ENCODE measurements around the gene PPM1L.

PPM1L gene

DNA sequence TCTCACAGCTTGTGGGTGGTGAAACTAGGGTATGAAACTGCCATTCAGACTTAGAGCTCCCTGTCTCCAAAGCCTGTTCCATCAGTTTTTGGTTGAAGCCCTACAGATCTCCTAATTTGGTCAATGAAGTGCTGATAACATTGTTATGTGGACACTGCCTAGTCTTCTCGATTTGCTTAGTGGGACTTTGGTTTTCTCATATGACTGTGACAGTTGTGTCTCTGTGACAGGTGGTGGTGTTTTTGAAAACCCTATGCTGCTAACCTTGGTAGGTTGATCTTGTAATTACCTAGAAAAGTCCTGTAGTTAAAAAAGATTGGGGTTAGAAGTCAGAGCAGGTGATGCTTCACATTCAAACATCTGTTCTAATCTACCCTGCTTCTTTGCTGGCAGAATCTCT is 9.2 kb downstream of the PPM1L start:
- no peak for DNase-seq

GRCh38 chr3:160768031-160768430 is 12.0 kb downstream of the PPM1L start:
- no peak for DNase-seq

GRCh38 chr3:160768918-160769317 is 12.9 kb downstream of the PPM1L start:
- DNase-seq, result no peak

DNA sequence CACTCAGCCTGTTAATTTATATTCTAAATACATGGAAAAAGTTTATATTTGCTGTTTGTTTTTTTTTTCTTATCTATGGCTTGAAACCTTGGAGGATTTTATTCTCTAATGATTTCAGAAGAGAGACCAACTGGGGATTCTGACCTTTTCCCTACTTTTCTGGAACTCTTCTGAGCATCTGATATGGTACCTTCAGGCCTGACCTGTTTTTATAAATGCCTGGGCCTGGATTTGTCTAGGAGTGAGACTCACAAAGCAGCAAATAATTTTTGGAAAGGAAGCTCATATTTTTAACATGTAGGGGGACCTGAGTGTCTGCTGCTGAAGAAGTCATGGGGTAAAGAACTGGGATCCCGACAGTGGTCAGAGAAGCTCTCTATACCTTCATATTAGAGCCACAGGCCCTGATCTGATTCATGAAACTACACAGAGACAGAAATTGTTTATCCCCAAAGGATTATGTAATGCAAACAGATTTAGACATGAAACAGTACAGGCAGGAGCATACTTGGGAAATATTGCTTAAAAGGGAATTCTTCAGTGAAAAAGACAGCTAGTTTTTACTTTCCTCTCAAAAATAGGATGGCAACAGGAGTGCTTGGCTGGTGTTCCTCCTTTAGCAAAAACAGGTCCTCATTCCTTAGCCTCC is 15.9 kb downstream of the PPM1L start:
- no peak for DNase-seq

DNA sequence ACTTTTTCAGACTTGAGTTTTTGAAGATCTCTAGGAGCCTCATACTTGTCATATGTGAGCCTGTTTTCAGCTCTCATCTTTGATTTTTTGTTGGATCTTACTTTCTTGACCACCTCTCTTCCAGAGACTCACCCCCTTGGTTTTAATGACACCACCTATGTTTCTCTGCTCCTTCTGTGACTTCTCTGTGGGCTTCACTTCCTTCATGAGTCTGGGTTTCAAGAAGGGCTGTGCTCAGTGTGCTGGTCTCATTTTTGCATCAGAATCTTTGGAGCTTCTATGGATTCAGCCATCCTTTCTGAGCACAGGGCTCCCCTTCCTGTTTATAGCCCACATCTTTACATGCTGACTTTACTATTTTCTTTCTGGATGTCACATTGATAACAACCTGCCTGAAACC is 17.7 kb downstream of the PPM1L start:
- DNase-seq, result no peak

DNA sequence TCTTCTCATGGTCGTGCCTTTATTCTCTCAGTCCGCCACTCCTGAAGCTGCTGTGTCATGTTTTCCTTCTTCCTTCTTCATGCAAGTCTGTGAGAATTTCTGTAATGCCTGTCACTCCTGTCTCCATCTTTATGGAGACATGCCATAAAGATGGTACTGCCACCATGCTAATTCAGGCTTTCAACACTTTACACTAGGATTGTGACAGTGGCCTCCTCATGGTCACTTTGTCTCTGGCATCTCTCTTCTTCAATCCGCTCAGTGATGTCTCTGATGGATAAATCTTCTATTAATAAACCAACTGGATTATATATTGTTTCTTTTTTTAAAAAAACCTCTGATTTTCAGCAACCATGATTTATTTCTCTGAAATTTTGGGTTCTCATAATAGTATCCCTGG is 18.1 kb downstream of the PPM1L start:
- DNase-seq, result no peak

DNA sequence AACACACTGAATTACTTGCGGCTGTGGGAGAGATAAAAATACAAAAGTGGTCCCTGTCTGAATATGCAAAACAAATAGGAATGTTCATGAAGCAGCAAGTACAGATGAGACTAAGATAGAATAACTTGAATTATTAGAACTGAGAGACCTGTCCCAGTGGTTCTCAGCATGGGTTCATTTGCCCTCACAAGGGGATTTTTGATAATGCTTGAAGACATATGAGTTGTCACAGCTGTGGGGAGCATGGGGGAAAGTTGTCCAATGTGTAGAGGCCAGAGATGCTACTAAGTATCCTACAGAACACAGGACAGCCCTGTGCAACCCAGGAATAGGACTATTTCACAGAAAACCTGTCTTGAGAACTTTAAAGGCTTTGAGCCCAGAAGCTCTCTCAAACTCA is 22.4 kb downstream of the PPM1L start:
- DNase-seq, result no peak

DNA sequence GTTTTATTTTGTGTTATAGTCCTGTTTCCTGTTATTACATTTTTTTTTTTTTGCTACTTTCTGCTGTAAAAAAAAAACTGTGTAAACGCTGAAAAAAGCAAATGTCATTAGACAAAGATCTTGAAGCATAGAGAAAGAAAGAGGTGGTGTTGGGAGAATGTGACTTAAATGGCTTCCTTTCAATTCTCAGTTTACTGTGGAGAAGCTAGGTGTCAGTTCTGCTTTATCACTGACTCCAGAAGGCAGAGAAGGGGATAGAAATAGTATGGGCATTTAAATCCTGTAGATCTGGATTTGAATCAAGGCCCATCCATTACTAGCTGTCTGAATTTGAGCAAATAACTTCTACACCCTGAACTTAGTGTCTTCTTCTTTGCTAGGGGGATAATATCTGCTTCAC is 23.0 kb downstream of the PPM1L start:
- no peak for DNase-seq

- DNase-seq, result no peak
Observed at GRCh38 chr3:160780245-160780644, 24.2 kb downstream of the PPM1L start.

DNA sequence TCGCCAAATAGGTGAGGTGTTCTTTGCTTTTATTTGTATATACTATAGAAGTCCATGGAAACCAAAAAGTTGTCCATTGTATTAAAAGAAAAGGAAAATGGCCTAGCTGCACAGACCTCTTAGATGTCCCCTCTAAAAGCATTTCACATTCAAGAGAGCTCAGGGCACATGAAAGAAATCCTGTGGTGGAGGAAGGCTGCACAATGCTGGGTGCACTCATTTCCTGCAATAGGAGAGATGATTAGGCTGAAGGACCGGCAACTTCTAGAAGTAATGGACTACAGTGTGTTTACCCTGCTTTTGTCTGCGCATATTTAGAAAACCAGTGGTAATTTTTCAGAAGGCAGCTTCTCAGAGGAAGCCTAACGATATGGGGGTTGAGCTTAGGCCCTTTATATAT is 25.4 kb downstream of the PPM1L start:
- no peak for DNase-seq

DNA sequence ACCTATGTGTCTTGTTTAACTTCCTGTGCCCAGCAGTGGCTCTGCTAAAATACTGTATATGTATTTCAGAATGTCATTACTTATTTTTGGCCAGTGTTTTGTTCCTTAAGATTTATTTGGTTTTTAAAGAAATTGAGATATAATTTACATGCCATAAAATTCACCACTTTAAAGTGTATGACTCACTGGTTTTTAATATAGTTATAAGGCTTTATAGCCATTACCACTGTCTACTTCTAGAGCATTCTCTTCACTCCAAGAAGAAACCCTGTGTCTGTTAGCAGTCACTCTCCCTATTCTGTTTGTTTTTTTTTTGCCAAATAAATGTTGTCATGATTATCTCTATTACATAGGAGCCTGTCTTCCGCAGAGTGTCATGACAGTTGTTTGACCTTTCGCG is 25.8 kb downstream of the PPM1L start:
- DNase-seq, result no peak

DNA sequence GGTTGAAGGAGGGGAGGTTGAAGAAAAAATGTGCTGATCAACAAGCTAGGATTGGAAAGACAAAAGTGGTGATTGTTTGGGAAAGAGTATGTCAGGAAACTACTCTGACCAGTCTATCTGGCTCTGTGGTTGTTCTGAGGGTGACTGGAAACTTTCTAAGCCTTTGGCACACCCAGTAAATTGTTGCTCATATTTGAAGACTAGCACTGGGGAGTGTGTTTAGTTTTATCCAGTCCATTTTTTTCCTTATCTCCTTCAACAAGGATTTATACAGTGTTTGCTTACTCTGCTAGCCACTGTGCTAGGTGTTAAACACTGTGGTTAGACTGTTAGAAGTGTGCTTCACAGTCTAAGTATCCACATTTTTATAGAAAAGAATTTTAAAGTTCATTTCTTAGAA is 28.8 kb downstream of the PPM1L start:
- no peak for DNase-seq

- DNase-seq, result no peak
Observed at GRCh38 chr3:160790726-160791125, 34.7 kb downstream of the PPM1L start.

- DNase-seq, result no peak
Observed at GRCh38 chr3:160792540-160792939, 36.5 kb downstream of the PPM1L start.

- DNase-seq, result no peak
Observed at GRCh38 chr3:160793722-160794252, 37.8 kb downstream of the PPM1L start.

GRCh38 chr3:160796089-160796812 is 40.2 kb downstream of the PPM1L start:
- no peak for DNase-seq

DNA sequence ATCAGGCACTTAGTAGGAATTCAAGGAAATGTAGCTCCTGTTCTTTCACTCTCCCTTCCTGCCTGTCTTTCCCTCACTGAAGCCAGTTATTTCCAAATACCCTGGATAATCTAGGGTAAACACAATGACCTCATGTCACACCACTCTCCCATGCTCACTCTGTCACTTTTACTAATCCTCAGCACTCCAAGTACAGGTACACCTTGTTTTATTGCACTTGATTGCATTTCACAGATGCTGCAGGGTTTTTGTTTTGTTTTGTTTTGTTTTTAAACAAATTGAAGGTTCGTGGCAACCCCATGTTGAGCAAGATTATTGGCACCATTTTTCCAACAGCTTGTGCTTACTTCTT is 40.8 kb downstream of the PPM1L start:
- DNase-seq, result no peak

DNA sequence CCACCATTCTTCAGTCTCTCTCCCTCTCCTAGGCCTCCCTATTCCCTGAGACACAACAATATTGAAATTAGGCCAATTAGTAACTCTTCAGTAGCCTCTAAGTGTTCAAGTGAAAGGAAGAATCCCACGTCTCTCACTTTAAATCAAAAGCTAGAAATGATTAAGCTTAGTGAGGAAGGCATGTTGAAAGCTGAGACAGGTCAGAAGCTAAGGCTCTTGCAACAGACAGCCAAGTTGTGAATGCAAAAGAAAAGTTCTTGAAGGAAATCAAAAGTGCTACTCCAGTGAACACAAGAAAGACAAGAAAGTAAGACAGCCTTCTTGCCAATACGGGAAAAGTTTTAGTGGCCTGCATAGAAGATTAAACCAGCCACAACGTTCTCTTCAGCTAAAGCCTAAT is 41.3 kb downstream of the PPM1L start:
- no peak for DNase-seq

DNA sequence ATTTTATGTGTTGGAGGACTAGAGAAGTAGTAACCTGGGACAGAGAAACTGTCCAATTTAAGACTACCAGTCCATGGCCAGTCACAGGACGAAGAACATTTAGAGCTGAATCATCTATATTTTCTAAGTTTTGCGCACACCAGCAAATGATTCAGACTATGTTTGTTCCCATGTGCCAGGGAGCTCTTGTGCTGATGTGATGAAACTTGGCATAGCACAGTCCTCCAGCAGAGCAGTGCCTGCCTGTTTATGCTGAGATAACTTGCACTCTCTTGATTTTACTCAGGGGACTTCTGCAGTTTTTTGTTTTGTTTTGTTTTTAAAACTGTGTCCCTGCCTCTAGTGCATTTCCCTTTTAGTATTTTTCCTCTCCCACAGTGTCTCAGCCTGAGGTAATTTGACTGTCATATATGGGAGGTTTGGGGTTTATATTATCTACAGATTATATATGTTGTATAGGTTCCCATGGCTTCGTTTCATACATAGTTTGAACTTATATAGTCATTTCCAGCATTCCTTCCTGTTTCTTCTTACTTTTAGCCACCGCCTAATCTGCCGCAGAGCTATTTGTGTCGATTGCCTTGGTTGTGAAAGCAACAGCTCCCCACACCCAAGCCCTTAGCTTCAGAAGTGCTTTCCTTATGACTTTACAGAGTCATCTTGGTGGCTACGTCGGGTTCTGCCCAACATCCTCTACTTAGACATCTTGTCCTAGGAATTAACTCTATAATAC is 45.5 kb downstream of the PPM1L start:
- DNase-seq, result no peak

DNA sequence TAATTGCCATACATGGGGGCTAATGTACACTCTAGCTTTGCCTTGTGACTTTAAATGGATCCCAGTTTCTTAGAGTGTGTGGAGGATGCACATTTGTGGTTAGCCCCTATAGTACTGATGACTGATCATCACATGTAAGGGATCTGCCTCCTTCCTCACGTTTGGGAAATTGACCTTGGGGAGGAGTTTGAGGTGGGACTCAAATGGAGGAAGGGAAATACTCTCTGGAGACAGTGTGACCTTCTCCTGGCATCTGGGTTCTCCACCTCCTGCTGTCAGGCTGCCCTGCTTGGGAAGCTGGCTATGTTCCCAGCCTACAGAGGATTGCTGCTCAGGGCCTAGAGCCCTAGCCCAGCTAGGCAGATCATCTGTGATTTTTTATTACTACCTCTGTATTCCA is 48.7 kb downstream of the PPM1L start:
- DNase-seq, result no peak

- no peak for DNase-seq
Observed at GRCh38 chr3:160806094-160806493, 50.1 kb downstream of the PPM1L start.

DNA sequence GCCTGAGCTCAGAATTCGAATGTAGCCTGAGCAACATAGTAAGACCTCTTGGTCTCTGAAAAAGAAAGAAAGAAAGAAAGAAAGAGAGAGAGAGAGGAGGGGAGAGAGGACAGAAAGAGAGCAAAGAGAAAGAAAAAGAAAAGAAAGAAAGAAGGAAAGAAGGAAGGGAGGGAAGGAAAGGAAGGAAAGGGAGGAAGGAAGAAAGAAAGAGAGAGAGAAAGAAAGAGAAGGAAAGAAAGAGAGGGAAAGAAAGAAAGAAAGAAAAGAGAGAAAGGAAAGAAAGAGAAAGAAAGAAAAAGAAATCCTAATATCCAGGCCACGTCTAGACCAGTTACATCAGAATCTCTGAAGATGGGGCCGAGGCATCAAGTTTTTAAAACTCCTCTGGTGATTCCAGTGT is 50.7 kb downstream of the PPM1L start:
- no peak for DNase-seq

DNA sequence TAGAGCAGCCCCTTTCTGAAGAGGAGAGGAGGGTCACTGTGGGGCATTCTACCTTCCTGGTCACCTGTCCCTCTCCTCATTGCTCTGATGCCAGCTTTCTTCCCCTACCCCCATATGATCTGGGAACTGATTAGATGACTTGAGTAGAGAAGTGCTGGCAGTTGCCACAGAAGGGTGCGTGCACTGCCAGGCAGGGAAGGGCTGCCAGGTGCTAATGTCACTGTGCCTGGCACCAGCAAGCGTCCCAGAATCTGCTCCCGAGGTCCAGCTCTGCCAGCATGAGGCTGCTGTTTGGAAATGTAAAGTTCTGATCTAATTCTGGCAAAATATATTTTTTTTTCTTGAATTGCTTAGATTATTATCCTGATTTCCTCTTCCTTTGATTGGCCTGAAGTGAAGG is 52.8 kb downstream of the PPM1L start:
- DNase-seq, result no peak

GRCh38 chr3:160809453-160809852 is 53.4 kb downstream of the PPM1L start:
- DNase-seq, result no peak

All from stimulated activated CD4-positive, alpha-beta T cell treated with anti-CD3 and anti-CD28 coated beads, Interleukin-12 subunit alpha, Interleukin-12 subunit beta, amount 100 ng/mL, for 4 hours (primary cell).